ENCODE data around the gene SDC3.

SDC3 gene

GRCh38 chr1:30904191-30904961 lies 4.2 kb downstream of the SDC3 start:
- no peak for DNase-seq

- DNase-seq, result no peak
Measured at GRCh38 chr1:30903343-30904034, 5.1 kb downstream of the SDC3 start.

GRCh38 chr1:30902593-30903290 lies 5.8 kb downstream of the SDC3 start:
- no peak for DNase-seq

- no peak for DNase-seq
Measured at GRCh38 chr1:30901798-30902581, 6.6 kb downstream of the SDC3 start.

- no peak for DNase-seq
Measured at GRCh38 chr1:30900931-30901560, 7.5 kb downstream of the SDC3 start.

GRCh38 chr1:30900486-30900885 lies 8.1 kb downstream of the SDC3 start:
- no peak for DNase-seq

- no peak for DNase-seq
Measured at GRCh38 chr1:30899577-30900389, 8.8 kb downstream of the SDC3 start.

- no peak for DNase-seq
Measured at GRCh38 chr1:30898031-30898815, 10.3 kb downstream of the SDC3 start.

GRCh38 chr1:30896905-30897304 lies 11.7 kb downstream of the SDC3 start:
- DNase-seq, result no peak

GRCh38 chr1:30895944-30896660 lies 12.5 kb downstream of the SDC3 start:
- DNase-seq, result no peak

GRCh38 chr1:30895382-30895943 lies 13.1 kb downstream of the SDC3 start:
- no peak for DNase-seq

GRCh38 chr1:30894508-30894973 lies 14.0 kb downstream of the SDC3 start:
- DNase-seq, result no peak

- DNase-seq, result no peak
Measured at GRCh38 chr1:30893776-30894507, 14.6 kb downstream of the SDC3 start.

GRCh38 chr1:30892671-30893073 lies 15.9 kb downstream of the SDC3 start:
- no peak for DNase-seq

- no peak for DNase-seq
Measured at GRCh38 chr1:30891227-30891552, 17.4 kb downstream of the SDC3 start.

- no peak for DNase-seq
Measured at GRCh38 chr1:30890502-30891226, 17.9 kb downstream of the SDC3 start.

- no peak for DNase-seq
Measured at GRCh38 chr1:30889511-30889910, 19.0 kb downstream of the SDC3 start.

- no peak for DNase-seq
Measured at GRCh38 chr1:30888975-30889374, 19.6 kb downstream of the SDC3 start.

Data from hematopoietic multipotent progenitor cell treated with erythropoietin and hydrocortisone succinate and interleukin-3 and kit ligand, for 8 days (in vitro differentiated cells).